ENCODE data around the gene CEACAM1.
A peak's percentile ranks its signal among the peaks of the same experiment; 100 is the strongest.
"Not testable (repeated sequence)": the region's sequence is repeated elsewhere in the genome, so short reads cannot be mapped to it uniquely, and the experiment has no call there.

Gene CEACAM1

DNA sequence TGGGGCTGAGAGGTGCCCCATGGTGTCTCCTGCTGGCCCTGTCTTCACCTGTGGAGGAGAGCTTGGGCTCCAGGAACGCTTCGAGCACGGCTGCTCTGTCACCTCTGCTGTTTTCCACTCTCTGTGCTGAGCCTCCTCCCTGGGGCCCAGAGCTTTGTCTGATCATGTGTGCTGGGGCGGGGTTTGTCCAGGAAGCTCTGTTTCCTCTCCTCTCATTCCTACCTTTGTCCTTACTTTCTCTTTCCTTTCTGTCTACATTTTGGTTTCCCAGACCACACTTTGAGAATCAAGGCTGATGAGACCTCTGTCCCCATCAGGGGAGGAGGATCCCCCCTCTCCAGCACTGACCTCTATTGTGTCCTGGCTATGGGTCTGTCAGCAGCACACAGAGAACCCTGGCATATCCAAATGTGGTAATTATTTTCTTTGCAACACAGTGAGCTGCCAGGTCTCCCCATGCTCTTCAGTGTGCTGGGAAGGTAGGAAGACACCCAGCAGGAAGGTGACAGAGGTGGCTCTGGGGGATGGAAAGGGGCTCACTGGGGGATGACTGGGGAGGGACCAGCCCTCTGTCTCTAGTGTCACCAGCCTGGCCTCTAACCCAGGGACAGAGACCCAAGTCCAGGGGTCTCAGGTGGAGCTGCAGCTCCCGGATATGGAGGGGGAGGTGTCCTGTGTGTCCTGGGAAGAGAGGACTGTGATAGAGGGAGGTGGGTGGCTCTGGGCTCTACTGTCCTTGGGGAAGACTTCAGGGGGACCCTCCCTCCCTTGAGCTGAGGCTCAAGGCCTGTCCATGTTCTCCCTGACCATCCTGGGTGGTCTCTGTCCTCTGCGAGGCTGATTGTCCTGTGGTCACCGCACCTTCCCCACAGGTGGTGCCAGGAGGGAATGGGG is at the start of gene CEACAM1:
Gene CEACAM1, minus strand, starts transcription at position 128 of the 894 bp plus-strand sequence. Its CDS starts 107 bp downstream, at position 21.
- DNase-seq = peak; percentile 43

- no peak for DNase-seq
These were observed 48.7 kb upstream of the CEACAM1 start for GRCh38 chr19:42577016-42577415.

DNA sequence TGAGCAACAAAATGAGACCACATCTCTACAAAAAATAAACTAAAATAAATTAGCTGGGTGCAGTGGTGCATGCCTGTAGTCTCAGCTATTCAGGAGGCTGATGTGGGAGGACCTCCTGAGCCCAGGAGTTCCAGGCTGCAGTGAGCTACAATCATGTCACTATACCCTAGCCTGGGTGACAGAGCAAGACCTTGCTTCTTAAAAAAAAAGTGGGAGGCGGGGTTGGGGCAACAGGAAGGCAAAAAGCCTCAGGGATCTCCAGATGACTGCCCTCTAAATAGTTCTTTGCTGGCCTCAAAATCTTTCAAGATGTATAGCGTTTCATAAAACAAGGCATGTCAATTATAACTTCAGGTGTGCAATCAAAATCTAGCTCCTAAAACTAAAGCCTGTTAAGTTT is 48.0 kb upstream of the CEACAM1 start:
- no peak for DNase-seq

DNA sequence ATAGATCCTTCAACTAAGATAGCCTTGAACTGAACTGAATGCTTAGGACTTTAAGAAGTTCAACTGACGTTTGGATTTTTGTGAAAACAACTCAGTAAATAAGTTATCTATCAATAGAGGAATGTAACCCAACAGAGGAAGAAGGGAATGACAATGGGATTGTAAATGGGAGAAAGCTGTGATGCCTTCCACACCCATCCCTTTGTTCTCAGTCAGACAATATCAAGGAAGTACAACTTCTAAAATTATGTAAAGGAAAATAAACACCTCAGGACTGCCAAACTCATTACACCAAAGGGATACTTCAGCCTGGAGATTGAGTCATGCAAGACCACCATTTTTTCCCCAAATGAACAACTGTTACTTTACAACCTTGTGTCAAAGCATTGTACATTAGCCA is 45.4 kb upstream of the CEACAM1 start:
- DNase-seq = no peak

DNA sequence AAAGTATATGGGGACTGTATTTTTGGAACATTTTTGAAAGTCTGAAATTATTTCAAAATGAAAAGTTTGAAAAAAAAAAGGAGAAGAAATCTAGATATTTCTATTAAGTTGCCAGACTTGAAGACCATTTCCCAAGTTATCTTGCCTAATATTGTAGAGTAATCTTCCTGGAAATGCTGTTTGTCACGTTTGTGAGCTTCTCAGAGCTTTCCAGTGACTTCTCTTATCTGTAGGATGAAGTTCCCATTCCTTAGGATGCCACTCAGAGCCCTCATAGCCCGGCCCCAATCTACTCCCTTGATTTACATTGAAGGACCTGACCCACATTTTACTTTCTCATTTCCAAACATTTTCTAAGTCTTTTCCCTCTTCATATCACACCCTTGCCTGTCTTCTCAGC is 42.8 kb upstream of the CEACAM1 start:
- DNase-seq = no peak

- DNase-seq = no peak
These were observed 40.9 kb upstream of the CEACAM1 start for GRCh38 chr19:42569193-42569592.

DNA sequence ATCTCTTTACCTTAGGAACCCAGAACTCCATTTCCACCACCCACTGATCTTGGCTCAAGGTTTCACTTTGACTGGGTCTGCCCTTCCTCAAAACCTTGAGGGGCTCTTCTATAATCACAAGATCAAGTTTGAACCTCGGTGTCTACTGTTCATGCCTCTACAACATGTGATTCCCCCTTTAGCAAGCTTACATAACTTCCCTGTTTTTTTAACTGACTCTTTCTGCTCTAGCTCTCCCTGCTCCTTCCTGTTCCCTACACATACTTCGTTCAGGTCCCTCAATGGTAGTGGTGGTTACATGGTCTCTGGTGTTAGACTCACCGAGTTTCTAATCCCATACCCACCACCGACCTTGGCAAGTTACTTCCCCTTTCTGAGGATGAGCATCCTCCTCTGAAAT is 39.7 kb upstream of the CEACAM1 start:
- DNase-seq = no peak

DNA sequence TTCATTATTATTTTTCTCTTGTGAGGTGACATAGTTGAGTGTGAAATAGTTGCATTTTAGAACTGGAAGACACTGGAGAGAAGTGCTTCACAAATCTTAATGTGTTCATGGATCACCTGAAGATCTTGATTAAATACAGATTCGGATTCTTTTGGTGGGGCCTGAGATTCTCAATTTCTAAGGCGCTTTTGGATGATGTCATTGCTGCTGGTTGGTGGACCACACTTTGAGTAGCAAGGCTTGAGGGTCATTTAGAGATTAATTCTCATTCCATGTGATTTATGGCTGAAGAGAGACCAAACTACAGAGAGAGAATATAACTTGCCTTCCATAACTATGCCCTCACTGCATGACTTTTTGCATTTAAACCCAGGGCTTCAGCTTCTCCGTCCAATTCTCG is 39.3 kb upstream of the CEACAM1 start:
- DNase-seq = no peak

- no peak for DNase-seq
These were observed 35.3 kb upstream of the CEACAM1 start for GRCh38 chr19:42563352-42564210.

DNA sequence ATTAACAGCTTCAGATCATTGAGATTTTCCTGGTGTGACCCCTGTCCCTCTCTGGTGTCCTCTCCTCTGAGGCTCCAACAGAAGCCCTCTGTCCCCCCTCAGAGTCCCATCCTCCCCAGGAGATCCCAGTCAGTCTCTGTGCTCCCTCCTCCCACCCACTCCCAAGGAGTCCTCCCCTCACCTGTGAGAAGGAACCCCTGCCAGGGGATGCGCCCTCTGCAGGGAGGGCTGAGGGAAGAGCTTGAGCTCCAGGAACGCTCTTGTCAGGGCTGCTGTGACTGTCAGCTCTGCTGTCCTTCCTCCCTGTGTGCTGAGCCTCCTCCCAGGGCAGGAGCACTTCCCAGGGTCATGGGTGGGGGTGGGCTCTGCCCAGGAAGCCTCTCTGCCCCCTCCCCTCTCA is 33.2 kb upstream of the CEACAM1 start:
- DNase-seq = no peak

GRCh38 chr19:42560731-42561130 is 32.5 kb upstream of the CEACAM1 start:
- no peak for DNase-seq

DNA sequence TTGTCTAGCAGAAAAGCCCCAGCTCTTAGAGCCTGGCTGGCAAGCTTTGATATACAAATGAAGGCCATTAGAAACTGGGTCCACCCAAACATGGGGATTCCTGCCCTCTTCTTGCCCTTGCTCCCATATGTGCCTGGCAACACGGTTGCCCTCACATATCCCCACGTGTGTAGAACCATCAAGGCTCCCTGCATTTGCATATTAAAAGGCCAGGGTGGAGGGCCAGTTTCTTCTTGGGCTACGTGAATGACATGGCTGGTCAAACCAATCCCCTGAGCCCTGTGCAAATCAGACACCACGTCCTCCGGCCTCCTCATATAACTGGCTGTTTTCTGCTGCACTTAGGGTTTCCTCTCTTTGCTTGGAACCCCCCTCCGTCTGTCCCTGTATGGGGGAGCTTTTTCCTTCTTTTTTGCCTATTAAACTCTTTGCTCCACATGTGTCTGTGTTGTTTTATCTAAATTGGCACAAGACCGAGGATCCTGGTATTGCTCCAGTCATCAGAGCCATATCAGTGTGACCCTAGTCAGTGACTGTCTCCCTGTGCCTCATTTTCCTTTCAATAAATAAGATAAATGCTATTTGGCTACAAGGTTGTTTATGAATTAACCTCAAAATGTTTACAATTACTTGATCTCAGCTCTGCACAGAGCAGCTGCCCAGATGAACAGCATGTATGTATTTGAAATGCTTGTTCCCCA is 30.3 kb upstream of the CEACAM1 start:
- no peak for DNase-seq

DNA sequence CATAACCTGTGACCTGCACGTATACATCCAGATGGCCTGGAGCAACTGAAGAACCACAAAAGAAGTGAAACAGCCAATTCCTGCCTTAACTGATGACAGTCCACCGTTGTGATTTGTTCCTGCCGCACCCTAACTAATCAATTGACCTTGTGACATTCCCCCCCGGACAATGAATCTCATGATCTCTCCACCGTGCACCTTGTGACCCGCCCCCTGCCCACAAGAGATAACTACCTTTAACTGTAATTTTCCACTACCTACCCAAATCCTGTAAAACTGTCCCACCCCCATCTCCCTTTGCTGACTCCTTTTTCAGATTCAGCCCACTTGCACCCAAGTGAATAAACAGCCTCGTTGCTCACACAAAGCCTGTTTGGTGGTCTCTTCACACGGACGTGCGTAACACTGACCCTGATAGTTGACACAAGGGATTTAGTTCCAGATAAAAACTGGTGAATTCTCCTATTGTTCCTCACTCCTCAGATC is 29.1 kb upstream of the CEACAM1 start:
- not testable (repeated sequence) for DNase-seq

DNA sequence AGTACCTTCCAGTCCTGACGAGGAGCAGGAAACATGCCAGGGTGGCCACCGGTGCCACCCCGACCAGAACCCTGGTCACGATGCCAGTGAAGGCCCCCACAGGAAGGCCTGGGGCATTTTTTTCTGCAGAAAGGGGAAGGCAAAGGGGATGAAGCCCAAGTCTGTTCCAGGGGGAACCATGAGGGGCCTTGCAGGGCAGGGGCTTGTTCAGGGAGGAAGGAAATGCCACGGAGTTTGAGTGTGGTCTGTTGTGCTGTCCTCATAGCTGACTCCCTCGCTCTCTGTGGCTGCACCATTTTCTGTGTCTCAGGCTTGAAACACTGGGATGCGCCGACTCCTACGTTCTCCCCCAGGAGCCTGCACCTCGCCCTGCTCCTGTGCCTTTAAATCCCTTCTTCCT is 27.5 kb upstream of the CEACAM1 start:
- no peak for DNase-seq

- no peak for DNase-seq
These were observed 27.0 kb upstream of the CEACAM1 start for GRCh38 chr19:42555317-42555716.

DNA sequence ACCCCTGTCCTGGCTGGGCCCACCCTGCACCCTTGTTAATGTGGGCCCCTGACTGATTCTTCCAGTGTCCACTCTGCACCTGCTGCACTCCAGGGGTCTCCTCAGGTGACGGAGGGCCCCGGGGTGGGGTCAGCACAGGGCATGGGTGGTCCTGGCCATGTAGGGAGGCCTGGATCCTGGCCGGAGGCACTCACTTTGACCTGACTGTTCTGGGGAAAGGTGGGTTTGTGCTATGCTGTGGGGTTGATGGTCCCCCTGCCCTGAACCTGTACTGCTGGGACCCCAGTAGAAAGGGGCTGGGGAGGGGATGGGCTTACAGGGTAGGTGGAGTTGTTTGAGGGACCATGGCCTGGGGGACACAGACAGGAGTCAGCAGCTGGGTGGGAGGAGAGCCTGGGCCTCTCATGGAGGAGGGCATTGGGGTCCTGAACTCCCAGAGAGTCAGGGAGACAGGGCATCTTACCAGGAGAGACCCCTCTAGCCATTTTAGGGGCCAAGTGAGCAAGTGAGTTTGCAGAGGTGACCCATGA is 25.8 kb upstream of the CEACAM1 start:
- DNase-seq = no peak

- no peak for DNase-seq
These were observed 25.2 kb upstream of the CEACAM1 start for GRCh38 chr19:42553292-42554045.

- DNase-seq = no peak
These were observed 24.1 kb upstream of the CEACAM1 start for GRCh38 chr19:42552086-42553065.

DNA sequence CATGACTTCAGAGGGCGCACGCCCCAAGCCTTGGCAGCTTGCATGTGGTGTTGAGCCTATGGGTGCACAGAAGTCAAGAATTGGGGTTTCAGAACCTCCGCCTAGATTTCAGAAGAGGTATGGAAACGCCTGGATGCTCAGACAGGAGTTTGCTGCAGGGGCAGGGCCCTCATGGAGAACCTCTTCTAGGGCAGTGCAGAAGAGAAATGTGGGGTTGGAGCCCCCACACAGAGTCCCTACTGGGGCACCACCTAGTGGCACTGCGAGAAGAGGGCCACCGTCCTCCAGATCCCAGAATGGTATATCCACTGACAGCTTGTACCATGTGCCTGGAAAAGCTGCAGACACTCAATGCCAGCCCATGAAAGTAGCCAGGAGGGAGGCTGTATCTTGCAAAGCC is 22.2 kb upstream of the CEACAM1 start:
- not testable (repeated sequence) for DNase-seq

DNA sequence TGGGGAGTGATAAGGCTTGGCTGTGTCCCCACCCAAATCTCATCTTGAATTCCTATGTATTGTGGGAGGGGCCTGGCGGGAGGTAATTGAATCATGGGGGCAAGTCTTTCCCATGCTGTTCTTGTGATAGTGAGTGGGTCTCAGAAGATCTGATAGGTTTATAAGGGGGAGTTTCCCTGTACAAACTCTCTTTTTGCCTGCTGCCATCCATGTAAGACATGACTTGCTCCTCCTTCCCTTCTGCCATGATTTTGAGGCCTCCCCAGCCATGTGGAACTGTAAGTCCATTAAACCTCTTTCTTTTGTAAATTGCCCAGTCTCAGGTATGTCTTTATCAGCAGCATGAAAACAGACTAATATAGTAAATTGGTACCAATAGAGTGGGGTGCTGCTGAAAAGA is 20.8 kb upstream of the CEACAM1 start:
- not testable (repeated sequence) for DNase-seq

DNA sequence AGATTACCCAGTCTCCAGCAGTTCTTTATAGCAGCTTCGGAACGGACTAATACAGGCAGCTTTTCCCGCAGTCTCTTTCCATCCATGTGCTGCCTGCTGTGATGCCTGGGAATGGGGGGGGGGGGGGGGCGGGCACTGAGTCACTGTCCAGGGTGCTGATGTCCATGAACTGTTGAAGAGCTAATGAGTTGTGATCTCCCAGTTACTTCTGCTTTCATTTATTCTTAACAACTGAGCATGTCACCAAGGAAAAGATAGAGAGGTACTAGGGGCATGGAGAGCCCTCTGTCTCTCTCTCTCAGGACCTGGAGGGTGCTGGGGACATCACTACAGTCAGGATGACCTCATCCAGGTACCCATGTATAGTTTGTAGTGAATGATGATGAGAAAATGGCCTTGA is 20.3 kb upstream of the CEACAM1 start:
- DNase-seq = no peak

Measured in stimulated activated CD4-positive, alpha-beta T cell treated with anti-CD3 and anti-CD28 coated beads, Interleukin-12 subunit alpha, Interleukin-12 subunit beta, amount 100 ng/mL, for 4 hours (primary cell).